CD14-positive monocyte (primary cell): Measurements from ENCODE around the gene PTPRN2. TPM values are rescaled to one million over a fixed set of nuclear protein-coding genes. Genes with fewer than 3 reads are reported as not detected.

Experiments used
- DNase-seq, 3 donors: peaks; one replicate each; pipeline ENCODE4 v3.0.0-alpha.2; 2011 to 2022
- H2AFZ ChIP-seq: 2 replicates; pipeline ENCODE4 v1.6.0; 2012; ENCODE audit warnings: mild to moderate bottlenecking, low read depth, low read length, inconsistent platforms; ENCODE audit not compliant: insufficient read depth, poor library complexity, severe bottlenecking
- H3K27ac ChIP-seq, 2 donors: 1 replicate in 1 of 2; 2 replicates in 1 of 2; pipeline ENCODE4 v1.5.1; 2012 to 2013; ENCODE audit warnings: low read length in 2 of 2, control low read depth in 1 of 2, inconsistent platforms in 1 of 2, low read depth in 1 of 2, mild to moderate bottlenecking in 1 of 2
- H3K27me3 ChIP-seq, 2 donors: one replicate each; pipeline versions ENCODE4 v1.6.0 to v1.6.1; 2011 to 2013; ENCODE audit warnings: low read length in 2 of 2; ENCODE audit not compliant: control insufficient read depth in 2 of 2, insufficient read depth in 2 of 2
- H3K36me3 ChIP-seq, 2 donors: replicated peaks in 1 of 2; 1 replicate in 1 of 2; 2 replicates in 1 of 2; pipeline versions ENCODE4 v1.5.1 to v1.6.1; 2012 to 2013; ENCODE audit warnings: low read length in 2 of 2, control low read depth in 1 of 2, inconsistent platforms in 1 of 2, mild to moderate bottlenecking in 1 of 2; ENCODE audit not compliant: insufficient read depth in 2 of 2, control insufficient read depth in 1 of 2
- H3K4me1 ChIP-seq, 2 donors: 1 replicate in 1 of 2; 2 replicates in 1 of 2; pipeline versions ENCODE4 v1.5.1 to v1.6.1; 2012 to 2013; ENCODE audit warnings: low read length in 2 of 2, control low read depth in 1 of 2, inconsistent platforms in 1 of 2, mild to moderate bottlenecking in 1 of 2, moderate library complexity in 1 of 2; ENCODE audit not compliant: insufficient read depth in 2 of 2, control insufficient read depth in 1 of 2
- H3K4me2 ChIP-seq: replicated peaks from 2 replicates; pipeline ENCODE3; 2012; ENCODE audit warnings: low read length, moderate library complexity, mild to moderate bottlenecking; ENCODE audit not compliant: poor library complexity, severe bottlenecking; ENCODE audit errors: extremely low read depth
- H3K4me3 ChIP-seq, 3 experiments: fragments of 200-600 bp in 1 of 3; sonication (generic) in 1 of 3; replicated peaks in 1 of 3; 1 replicate in 2 of 3; 2 replicates in 1 of 3; pipeline ENCODE4 v1.5.1; 2011 to 2013; ENCODE audit warnings: low read length in 3 of 3, mild to moderate bottlenecking in 3 of 3, control low read depth in 2 of 3, low read depth in 2 of 3, inconsistent platforms in 1 of 3, moderate library complexity in 1 of 3
- H3K79me2 ChIP-seq: 2 replicates; pipeline ENCODE4 v1.6.0; 2012; ENCODE audit warnings: mild to moderate bottlenecking, control low read depth, inconsistent platforms, low read length, moderate library complexity; ENCODE audit not compliant: insufficient read depth
- H3K9ac ChIP-seq: 2 replicates; pipeline ENCODE4 v1.6.0; 2017; ENCODE audit warnings: low read length, mild to moderate bottlenecking; ENCODE audit not compliant: insufficient read depth, poor library complexity, severe bottlenecking
- H3K9me3 ChIP-seq, 2 donors: replicated peaks in 1 of 2; 1 replicate in 1 of 2; 2 replicates in 1 of 2; pipeline versions ENCODE4 v1.5.1 to v1.6.1; 2012 to 2013; ENCODE audit warnings: low read length in 2 of 2, control low read depth in 1 of 2; ENCODE audit not compliant: control insufficient read depth in 1 of 2, insufficient read depth in 1 of 2
- H4K20me1 ChIP-seq: 2 replicates; pipeline ENCODE4 v1.6.0; 2012; ENCODE audit warnings: mild to moderate bottlenecking, low read length, control low read depth, moderate library complexity; ENCODE audit not compliant: insufficient read depth
- H3K27ac Mint-ChIP-seq, 7 donors: one replicate each; pipeline ENCODE4 v1.8.0; 2020; ENCODE audit warnings: mild to moderate bottlenecking in 7 of 7, mixed read lengths in 7 of 7, moderate library complexity in 6 of 7, inconsistent platforms in 2 of 7
- H3K27me3 Mint-ChIP-seq, 3 donors: one replicate each; pipeline ENCODE4 v1.8.0; 2021 to 2022; ENCODE audit warnings: low read depth in 3 of 3, mild to moderate bottlenecking in 3 of 3, mixed read lengths in 3 of 3, moderate library complexity in 3 of 3, inconsistent platforms in 1 of 3
- H3K36me3 Mint-ChIP-seq, 2 donors: one replicate each; pipeline ENCODE4 v1.8.0; 2020; ENCODE audit warnings: mixed read lengths in 2 of 2, inconsistent platforms in 1 of 2, mild to moderate bottlenecking in 1 of 2
- H3K4me1 Mint-ChIP-seq: one replicate; pipeline ENCODE4 v1.8.0; 2020; ENCODE audit warnings: mild to moderate bottlenecking, mixed read lengths
- H3K4me3 Mint-ChIP-seq, 2 donors: one replicate each; pipeline ENCODE4 v1.8.0; 2020; ENCODE audit warnings: mild to moderate bottlenecking in 2 of 2, mixed read lengths in 2 of 2, moderate library complexity in 1 of 2
- H3K9me3 Mint-ChIP-seq, 7 donors: one replicate each; pipeline ENCODE4 v1.8.0; 2020 to 2022; ENCODE audit warnings: mixed read lengths in 7 of 7, mild to moderate bottlenecking in 6 of 7, moderate library complexity in 6 of 7, inconsistent platforms in 2 of 7
- CTCF ChIP-seq: fragments of 200-600 bp; IDR thresholded peaks from one replicate; pipeline ENCODE4 v1.8.0; 2022; ENCODE audit warnings: antibody characterized with exemption, mild to moderate bottlenecking
- WGBS: methylation state at CpG from one replicate; pipeline ENCODE4 v1.1.5; 2013; ENCODE audit warnings: missing lambda C conversion rate; ENCODE audit not compliant: insufficient coverage; 5-methylcytosine and 5-hydroxymethylcytosine counted together
- intact Hi-C, 2 donors: fragments of 100-400 bp; cut with micrococcal nuclease; formaldehyde crosslinking; loops; one replicate each; pipeline versions ENCODE4 v1.15.0 to v1.15.1; 2023
- polyA plus RNA-seq, 3 donors: library from polyadenylated mRNA; depleted of rRNA in 1 of 3; unstranded in 2 of 3; stranded (reverse) in 1 of 3; fragments of 300-500 nt in 2 of 3; fragments of >200 nt in 1 of 3; fragmentation: Illumina TruSeq in 2 of 3; gene quantifications; 1 replicate in 2 of 3; 2 replicates in 1 of 3; pipeline ENCODE4 v1.2.3, GENCODE V29; 2012 to 2021

Gene PTPRN2
- polyA plus RNA-seq, 3 donors, result 0.25 to 1.4 (median 0.97) TPM

- Mint-ChIP-seq H3K27me3 (peaks cover 4 to 6% (median 5%) of the 10 kb centered on the region in 3 donors), H3K27ac (no peak overlapping the region), H3K9me3 (peaks cover 2 to 13% (median 7%) of the 10 kb centered on the region in 7 donors), H3K4me1 (no peaks in the 10 kb centered on the region), H3K36me3 (no peaks in the 10 kb centered on the region), H3K4me3 (no peak overlapping the region)
- intact Hi-C loops, result no loop called here
- H4K20me1 ChIP-seq, result no peaks in the 10 kb centered on the region
- H3K79me2 ChIP-seq, result no peaks in the 10 kb centered on the region
- no peaks in the 10 kb centered on the region for H3K4me1 ChIP-seq
- no peaks in the 10 kb centered on the region for H3K36me3 ChIP-seq
- WGBS, result 90% methylated on average over 25 of the region's 28 CpGs
- no peak overlapping the region for H3K4me3 ChIP-seq
- H3K9me3 ChIP-seq, result no peaks in the 10 kb centered on the region
- no peak for DNase-seq
- H3K4me2 ChIP-seq, result no peak overlapping the region
- no peak overlapping the region for H3K9ac ChIP-seq
- no peak for TF ChIP-seq CTCF
- H3K27ac ChIP-seq, result no peak overlapping the region
- no peaks in the 10 kb centered on the region for H3K27me3 ChIP-seq
- no peak overlapping the region for H2AFZ ChIP-seq
Observed at GRCh38 chr7:158443014-158443687, 144.5 kb downstream of the PTPRN2 start.

- peaks cover 2 to 13% (median 7%) of the 10 kb centered on the region in 7 donors for H3K9me3 Mint-ChIP-seq
Observed at GRCh38 chr7:158442260-158442659, 145.4 kb downstream of the PTPRN2 start.

More at GRCh38 chr7:158442260-158442659, 145.4 kb downstream of the PTPRN2 start:
- H3K27ac Mint-ChIP-seq, result no peak overlapping the region
- WGBS, result 60% methylated on average over 1 of the region's 4 CpGs
- no peaks in the 10 kb centered on the region for H3K36me3 Mint-ChIP-seq
- Histone ChIP-seq H3K36me3 (no peaks in the 10 kb centered on the region), H3K4me3 (no peak overlapping the region), H2AFZ (no peak overlapping the region), H3K9me3 (no peaks in the 10 kb centered on the region), H3K4me1 (no peaks in the 10 kb centered on the region), H3K27me3 (no peaks in the 10 kb centered on the region), H3K27ac (no peak overlapping the region), H3K9ac (no peak overlapping the region), H4K20me1 (no peaks in the 10 kb centered on the region), H3K4me2 (no peak overlapping the region), H3K79me2 (no peaks in the 10 kb centered on the region)
- intact Hi-C loops, result no loop called here
- peaks cover 4 to 8% (median 8%) of the 10 kb centered on the region in 3 donors for H3K27me3 Mint-ChIP-seq
- DNase-seq, result no peak
- no peaks in the 10 kb centered on the region for H3K4me1 Mint-ChIP-seq
- no peak for TF ChIP-seq CTCF
- H3K4me3 Mint-ChIP-seq, result no peak overlapping the region
